ENCODE results near the gene NTM. TPM values are rescaled to one million over a fixed set of nuclear protein-coding genes. Genes with fewer than 3 reads are reported as not detected.

The NTM gene
- total and polyA plus RNA-seq, 12 donors = 0.43 to 3.0 (median 1.3) TPM

DNA sequence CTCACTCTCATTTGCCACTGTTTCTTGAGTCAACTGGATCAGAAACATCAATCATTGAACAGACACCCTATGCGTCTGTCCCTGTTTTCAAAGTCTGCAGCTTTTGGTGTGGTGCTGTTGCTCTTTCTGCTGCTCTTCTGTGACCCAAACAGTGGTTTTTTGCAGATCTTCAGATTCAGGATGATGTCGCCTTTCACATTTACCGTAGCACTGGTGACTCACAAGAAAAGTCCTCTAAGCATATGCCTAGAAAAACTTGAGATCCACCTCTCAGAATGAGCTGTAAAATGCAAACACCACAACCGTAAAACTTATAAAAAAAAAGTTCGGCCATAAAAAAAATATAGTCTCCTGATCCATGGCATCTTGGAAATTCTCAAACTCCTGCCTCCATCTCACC lies 400.4 kb downstream of the NTM start:
- ATAC-seq (no peak), DNase-seq (no peak)
- intact Hi-C loops (cut with DNase I) = no loop called here
- no peak for TF ChIP-seq CTCF (IDR thresholded peaks at IDR 0.05)
- H3K27ac ChIP-seq = no peak overlapping the region
- no peaks in the 10 kb centered on the region for H3K9me3 ChIP-seq
- 77 to 78% methylated on average over 5 of the region's 5 CpGs for WGBS, 2 donors
- peaks cover 0 to 37% (median 6%) of the 10 kb centered on the region in 7 donors for H3K27me3 ChIP-seq
- no peaks in the 10 kb centered on the region for H3K36me3 ChIP-seq
- H3K4me3 ChIP-seq = no peak overlapping the region
- no peaks in the 10 kb centered on the region for H3K4me1 ChIP-seq

- no peak for ATAC-seq
- TF ChIP-seq CTCF (IDR thresholded peaks at IDR 0.05) = no peak
- Histone ChIP-seq H3K4me3 (no peak overlapping the region), H3K36me3 (no peaks in the 10 kb centered on the region), H3K4me1 (no peaks in the 10 kb centered on the region), H3K9me3 (no peaks in the 10 kb centered on the region), H3K27me3 (peaks cover 0 to 41% (median 6%) of the 10 kb centered on the region in 7 donors), H3K27ac (no peak overlapping the region)
- DNase-seq = no peak
- intact Hi-C loops (cut with DNase I) = no loop called here
- WGBS, 2 donors = 72 to 80% methylated on average over 1 of the region's 1 CpG
Observed at GRCh38 chr11:131771471-131771870, 401.1 kb downstream of the NTM start.

DNA sequence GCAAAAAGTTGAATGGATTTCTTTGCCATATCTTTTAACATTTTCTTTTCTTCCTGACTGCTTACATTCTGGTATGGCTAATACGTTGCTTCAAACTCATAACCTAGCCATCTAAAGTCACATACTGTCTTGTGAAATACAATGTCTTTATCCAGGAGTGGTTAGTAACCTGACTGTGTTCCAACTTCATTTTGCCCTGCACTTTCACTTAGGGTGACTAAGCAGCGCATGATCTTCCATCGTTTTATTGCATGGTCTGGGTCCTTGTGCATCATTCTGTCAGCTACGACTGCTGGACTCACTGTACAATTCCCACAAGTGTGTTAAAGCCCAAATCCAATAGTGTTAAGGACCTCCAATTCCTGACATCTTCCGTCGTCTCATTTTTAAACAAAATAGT lies 403.2 kb downstream of the NTM start:
- Histone ChIP-seq H3K4me3 (no peak overlapping the region), H3K27me3 (peaks cover 0 to 48% (median 6%) of the 10 kb centered on the region in 7 donors), H3K27ac (no peak overlapping the region), H3K9me3 (no peaks in the 10 kb centered on the region), H3K36me3 (no peaks in the 10 kb centered on the region), H3K4me1 (no peaks in the 10 kb centered on the region)
- no peak for TF ChIP-seq CTCF (IDR thresholded peaks at IDR 0.05)
- no peak for DNase-seq
- no peak for ATAC-seq
- intact Hi-C loops (cut with DNase I) = no loop called here
- 80 to 86% methylated on average over 6 of the region's 6 CpGs for WGBS, 2 donors

DNA sequence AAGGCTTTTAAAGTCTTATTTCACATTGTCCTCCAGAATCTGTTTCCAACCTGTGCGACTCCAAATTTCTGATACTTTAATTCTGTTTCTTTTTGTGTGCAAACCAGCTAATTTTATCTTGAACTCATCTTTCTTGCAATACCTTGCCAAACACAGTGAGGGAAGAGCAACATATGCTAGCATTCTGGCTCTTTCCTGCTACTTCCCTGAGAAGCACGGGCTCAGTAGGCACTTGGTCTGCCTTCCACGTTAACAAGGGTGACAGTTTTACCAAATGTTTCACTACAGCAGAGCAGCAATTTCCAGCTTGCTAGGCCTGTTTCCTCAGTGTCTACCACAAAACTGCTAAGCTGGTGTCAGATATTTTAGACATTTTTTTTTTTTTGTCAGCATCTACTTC lies 405.8 kb downstream of the NTM start:
- Histone ChIP-seq H3K4me1 (no peaks in the 10 kb centered on the region), H3K4me3 (no peak overlapping the region), H3K27me3 (peaks cover 0 to 60% (median 11%) of the 10 kb centered on the region in 7 donors), H3K27ac (no peak overlapping the region), H3K9me3 (no peaks in the 10 kb centered on the region), H3K36me3 (no peaks in the 10 kb centered on the region)
- TF ChIP-seq CTCF (IDR thresholded peaks at IDR 0.05) = no peak
- intact Hi-C loops (cut with DNase I) = no loop called here
- 78 to 81% methylated on average over 3 of the region's 3 CpGs for WGBS, 2 donors
- DNase-seq (no peak), ATAC-seq (no peak)
